Mesenchymal stem cell (in vitro differentiated cells and primary cell): ENCODE results near the gene SYT17.

ENCODE experiments used
- DNase-seq: peaks from one replicate; pipeline ENCODE4 v3.0.0-alpha.2; 2013
- H2AFZ ChIP-seq: one replicate; pipeline ENCODE4 v1.6.1; 2013; ENCODE audit warnings: low read depth, mild to moderate bottlenecking, control low read depth, inconsistent platforms, low read length, moderate library complexity
- H2AK5ac ChIP-seq: 2 replicates; pipeline ENCODE4 v1.6.1; 2013; ENCODE audit warnings: low read length, moderate library complexity, mild to moderate bottlenecking, inconsistent platforms; ENCODE audit not compliant: severe bottlenecking
- H2BK120ac ChIP-seq: one replicate; pipeline ENCODE4 v1.6.1; 2013; ENCODE audit warnings: low read depth, mild to moderate bottlenecking, inconsistent platforms, low read length, moderate library complexity
- H2BK12ac ChIP-seq, 2 experiments: one replicate each; pipeline ENCODE4 v1.6.1; 2013; ENCODE audit warnings: inconsistent platforms in 2 of 2, low read length in 2 of 2, mild to moderate bottlenecking in 2 of 2, moderate library complexity in 2 of 2, control low read depth in 1 of 2
- H2BK15ac ChIP-seq: one replicate; pipeline ENCODE4 v1.6.1; 2013; ENCODE audit warnings: mild to moderate bottlenecking, low read depth, inconsistent platforms; ENCODE audit not compliant: poor library complexity, severe bottlenecking
- H2BK5ac ChIP-seq: 2 replicates; pipeline ENCODE4 v1.6.1; 2013; ENCODE audit warnings: low read depth, mild to moderate bottlenecking, low read length, control low read depth, inconsistent platforms; ENCODE audit not compliant: poor library complexity, severe bottlenecking
- H3K14ac ChIP-seq, 2 experiments: one replicate each; pipeline ENCODE4 v1.6.1; 2013; ENCODE audit warnings: inconsistent platforms in 2 of 2, low read length in 2 of 2, control low read depth in 1 of 2, mild to moderate bottlenecking in 1 of 2, moderate library complexity in 1 of 2
- H3K18ac ChIP-seq, 2 experiments: one replicate each; pipeline ENCODE4 v1.6.1; 2013; ENCODE audit warnings: inconsistent platforms in 2 of 2, low read length in 2 of 2, control low read depth in 1 of 2, low read depth in 1 of 2, mild to moderate bottlenecking in 1 of 2
- H3K23ac ChIP-seq, 2 experiments: one replicate each; pipeline ENCODE4 v1.6.1; 2013; ENCODE audit warnings: inconsistent platforms in 2 of 2, low read length in 2 of 2, mild to moderate bottlenecking in 2 of 2, moderate library complexity in 2 of 2, control low read depth in 1 of 2
- H3K27ac ChIP-seq: 2 replicates; pipeline ENCODE4 v1.5.1; 2013; ENCODE audit warnings: mild to moderate bottlenecking, moderate library complexity, low read length, control low read depth, inconsistent platforms; ENCODE audit not compliant: poor library complexity, severe bottlenecking
- H3K27me3 ChIP-seq, 2 experiments: 2 replicates each; pipeline versions ENCODE4 v1.6.1 to v1.7.0; 2013; ENCODE audit warnings: low read length in 2 of 2, mild to moderate bottlenecking in 2 of 2, moderate library complexity in 2 of 2, control low read depth in 1 of 2, inconsistent platforms in 1 of 2; ENCODE audit not compliant: control insufficient read depth in 1 of 2, insufficient read depth in 1 of 2
- H3K36me3 ChIP-seq, 2 experiments: 2 replicates each; pipeline versions ENCODE4 v1.6.1 to v1.7.0; 2013; ENCODE audit warnings: low read length in 2 of 2, control low read depth in 1 of 2, inconsistent platforms in 1 of 2, low read depth in 1 of 2, mild to moderate bottlenecking in 1 of 2; ENCODE audit not compliant: insufficient read depth in 2 of 2, control insufficient read depth in 1 of 2
- H3K4ac ChIP-seq, 2 experiments: one replicate each; pipeline ENCODE4 v1.6.1; 2013; ENCODE audit warnings: inconsistent platforms in 2 of 2, low read length in 2 of 2, mild to moderate bottlenecking in 2 of 2, moderate library complexity in 2 of 2, control low read depth in 1 of 2, low read depth in 1 of 2
- H3K4me1 ChIP-seq: 2 replicates; pipeline ENCODE4 v1.6.1; 2013; ENCODE audit warnings: low read depth, low read length, control low read depth; ENCODE audit not compliant: control insufficient read depth, insufficient read depth
- H3K4me2 ChIP-seq: 2 replicates; pipeline ENCODE4 v1.6.1; 2013; ENCODE audit warnings: low read length, mild to moderate bottlenecking, inconsistent platforms; ENCODE audit not compliant: poor library complexity, severe bottlenecking
- H3K4me3 ChIP-seq, 2 experiments: 2 replicates each; pipeline versions ENCODE4 v1.5.1 to v1.7.0; 2013; ENCODE audit warnings: low read length in 2 of 2, mild to moderate bottlenecking in 2 of 2, control low read depth in 1 of 2, low read depth in 1 of 2; ENCODE audit not compliant: insufficient read depth in 1 of 2
- H3K79me1 ChIP-seq: replicated peaks from 2 replicates; pipeline ENCODE4 v1.6.1; 2013; ENCODE audit warnings: mild to moderate bottlenecking, control low read depth, low read length, inconsistent platforms; ENCODE audit not compliant: poor library complexity, severe bottlenecking
- H3K9ac ChIP-seq: 2 replicates; pipeline ENCODE4 v1.7.0; 2013; ENCODE audit warnings: mild to moderate bottlenecking, low read length, moderate library complexity
- H3K9me3 ChIP-seq: 2 replicates; pipeline ENCODE4 v1.7.0; 2013; ENCODE audit warnings: mild to moderate bottlenecking, low read length; ENCODE audit not compliant: control insufficient read depth
- H4K8ac ChIP-seq: one replicate; pipeline ENCODE4 v1.6.1; 2013; ENCODE audit warnings: inconsistent platforms, mild to moderate bottlenecking, low read length, moderate library complexity
- H4K91ac ChIP-seq: one replicate; pipeline ENCODE4 v1.6.1; 2013; ENCODE audit warnings: mild to moderate bottlenecking, low read length, inconsistent platforms
- WGBS: methylation state at CpG from one replicate; pipeline ENCODE4 v1.1.7; 2013; ENCODE audit warnings: mixed read lengths; 5-methylcytosine and 5-hydroxymethylcytosine counted together

The SYT17 gene

DNA sequence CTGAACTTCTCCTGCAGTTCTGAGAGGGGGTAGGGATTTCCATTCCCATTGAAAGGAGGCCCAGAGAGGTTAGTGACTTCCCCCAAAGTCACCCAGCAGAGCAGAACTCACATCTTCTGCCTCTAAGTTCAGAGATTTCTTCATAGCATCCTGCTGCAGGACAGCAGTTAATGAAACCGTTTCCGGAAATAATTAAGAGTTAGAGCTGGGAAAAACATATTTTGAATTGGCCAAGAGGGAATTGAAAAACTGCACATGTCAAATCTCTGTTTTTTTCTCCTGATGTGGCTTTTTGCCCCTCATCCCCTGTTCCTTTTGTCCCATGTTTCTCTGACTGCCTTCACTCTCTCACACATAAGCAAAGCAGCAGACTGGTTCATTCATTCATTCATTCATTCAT, 27.6 kb upstream of the SYT17 start:
- H3K9ac ChIP-seq: no peak overlapping the region

DNA sequence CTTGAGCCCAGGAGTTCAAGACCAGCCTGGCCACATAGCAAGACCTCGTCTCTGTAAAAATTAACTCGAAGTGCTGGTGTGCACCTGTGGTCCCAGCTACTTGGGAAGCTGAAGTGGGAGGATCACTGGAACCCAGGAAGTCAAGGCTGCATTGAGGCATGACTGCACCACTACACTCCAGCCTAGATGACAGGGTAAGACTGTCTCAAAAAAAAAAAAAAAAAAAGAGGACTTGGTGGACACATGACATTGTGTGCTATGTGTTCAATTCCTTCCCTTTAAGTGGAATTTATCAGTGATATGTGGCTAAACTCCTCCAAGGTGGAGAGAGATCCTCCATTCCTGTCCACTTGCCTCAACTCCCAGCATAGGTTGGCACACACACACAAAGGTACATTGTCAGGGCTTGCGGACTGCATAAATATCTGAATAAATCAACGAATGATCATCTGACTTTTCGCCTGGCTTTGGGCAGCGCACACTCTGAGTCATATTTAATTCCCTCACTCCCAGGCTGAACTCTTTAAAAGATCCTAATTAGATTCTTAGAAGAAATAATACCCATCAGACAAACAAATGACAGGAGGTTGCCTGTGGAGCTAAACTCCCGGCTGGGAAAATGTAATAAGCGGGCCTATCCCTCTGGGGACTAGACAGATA, 25.0 kb upstream of the SYT17 start:
- Histone ChIP-seq H3K23ac (no peak overlapping the region), H3K9me3 (no peaks in the 10 kb centered on the region), H3K4ac (no peak overlapping the region), H3K4me1 (peaks cover 2% of the 10 kb centered on the region), H3K27me3 (peaks cover 3 to 6% of the 10 kb centered on the region in 2 experiments), H2BK120ac (no peak overlapping the region), H3K18ac (no peak overlapping the region), H2BK12ac (no peak overlapping the region), H3K27ac (no peak overlapping the region), H3K4me2 (peak overlapping the region; percentile 16), H2AK5ac (no peak overlapping the region), H3K14ac (no peak overlapping the region), H2BK15ac (no peak overlapping the region), H3K79me1 (no peaks in the 10 kb centered on the region), H4K8ac (no peak overlapping the region), H3K4me3 (no peak overlapping the region), H3K9ac (no peak overlapping the region), H2BK5ac (no peak overlapping the region), H2AFZ (no peak overlapping the region), H3K36me3 (no peaks in the 10 kb centered on the region), H4K91ac (no peak overlapping the region)
- WGBS: 92% methylated on average over 8 of the region's 8 CpGs
- no peak for DNase-seq

More for the DNA sequence above, 27.6 kb upstream of the SYT17 start:
- Histone ChIP-seq H3K23ac (no peak overlapping the region), H3K79me1 (no peaks in the 10 kb centered on the region), H3K4me1 (peaks cover 13% of the 10 kb centered on the region), H2BK5ac (no peak overlapping the region), H3K27me3 (peaks cover 3 to 6% of the 10 kb centered on the region in 2 experiments), H2BK12ac (no peak overlapping the region), H2BK120ac (no peak overlapping the region), H3K4me2 (no peak overlapping the region), H3K4me3 (no peak overlapping the region), H3K18ac (peak overlapping the region in 1 of 2 experiments; percentile 4), H4K8ac (peak overlapping the region; percentile 2), H3K14ac (no peak overlapping the region), H2AFZ (no peak overlapping the region), H2AK5ac (no peak overlapping the region), H2BK15ac (no peak overlapping the region), H4K91ac (no peak overlapping the region), H3K36me3 (no peaks in the 10 kb centered on the region), H3K9me3 (no peaks in the 10 kb centered on the region), H3K27ac (no peak overlapping the region), H3K4ac (no peak overlapping the region)
- DNase-seq: no peak
- WGBS: no CpG with 5 or more reads among the region's 2 CpGs

DNA sequence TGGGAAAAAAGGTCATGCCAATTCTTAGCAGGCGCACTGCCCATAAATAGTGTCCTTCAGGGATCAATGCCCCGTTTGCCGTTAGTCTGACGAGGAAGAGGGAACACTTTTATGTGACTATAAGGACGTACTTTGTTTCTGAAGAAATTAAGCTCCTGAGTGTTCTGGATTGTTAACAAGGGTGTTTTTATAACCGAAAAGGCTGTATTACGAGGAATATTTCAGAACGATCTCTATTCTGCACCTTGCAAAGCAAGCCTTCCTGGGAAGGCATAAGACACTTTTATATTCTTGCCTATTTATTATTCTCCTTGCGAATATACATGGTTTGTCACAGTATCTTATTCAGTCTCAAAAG, 24.5 kb upstream of the SYT17 start:
- H2BK12ac ChIP-seq: no peak overlapping the region
- peaks cover 3 to 8% of the 10 kb centered on the region in 2 experiments for H3K27me3 ChIP-seq
- H3K9me3 ChIP-seq: no peaks in the 10 kb centered on the region
- H2BK15ac ChIP-seq: no peak overlapping the region
- H3K4me2 ChIP-seq: peak overlapping the region; percentile 16
- H3K14ac ChIP-seq: no peak overlapping the region
- WGBS: 97% methylated on average over 9 of the region's 9 CpGs
- H2BK5ac ChIP-seq: no peak overlapping the region
- no peak overlapping the region for H3K9ac ChIP-seq
- H3K36me3 ChIP-seq: no peaks in the 10 kb centered on the region
- no peak overlapping the region for H3K4ac ChIP-seq
- no peak overlapping the region for H3K4me3 ChIP-seq
- no peak overlapping the region for H2AFZ ChIP-seq
- H4K91ac ChIP-seq: no peak overlapping the region
- no peaks in the 10 kb centered on the region for H3K79me1 ChIP-seq
- no peak overlapping the region for H2AK5ac ChIP-seq
- H2BK120ac ChIP-seq: no peak overlapping the region
- no peak overlapping the region for H3K27ac ChIP-seq
- H4K8ac ChIP-seq: no peak overlapping the region
- H3K23ac ChIP-seq: no peak overlapping the region
- no peak overlapping the region for H3K18ac ChIP-seq
- H3K4me1 ChIP-seq: peaks cover under 1% of the 10 kb centered on the region
- DNase-seq: no peak

DNA sequence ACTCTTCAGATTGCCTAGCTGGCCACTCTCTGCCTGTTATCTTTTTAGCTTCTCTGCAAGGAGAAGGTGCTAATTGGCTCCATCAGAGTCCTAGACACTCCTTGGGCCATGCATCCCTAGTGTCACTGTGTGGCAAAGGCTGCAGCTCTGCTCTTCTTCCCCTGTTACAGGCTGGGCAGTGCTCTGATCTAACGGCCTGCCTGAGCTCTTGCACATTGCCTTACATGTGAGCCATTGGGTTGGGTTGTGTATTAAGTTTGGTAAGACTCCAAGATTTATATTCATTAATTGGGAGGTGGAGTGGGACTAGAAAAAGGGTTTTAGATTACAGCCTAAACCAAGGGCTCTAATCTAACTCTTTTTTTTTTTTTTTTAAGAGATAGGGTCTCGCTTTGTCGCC, 23.0 kb upstream of the SYT17 start:
- Histone ChIP-seq H2BK15ac (no peak overlapping the region), H3K4ac (no peak overlapping the region), H2BK120ac (no peak overlapping the region), H3K36me3 (no peaks in the 10 kb centered on the region), H3K9ac (no peak overlapping the region), H2AK5ac (no peak overlapping the region), H4K8ac (no peak overlapping the region), H3K23ac (no peak overlapping the region), H3K4me2 (no peak overlapping the region), H2BK5ac (no peak overlapping the region), H3K4me3 (no peak overlapping the region), H3K9me3 (no peaks in the 10 kb centered on the region), H2BK12ac (no peak overlapping the region), H2AFZ (no peak overlapping the region), H3K18ac (no peak overlapping the region), H3K27ac (no peak overlapping the region), H3K4me1 (no peaks in the 10 kb centered on the region), H3K79me1 (no peaks in the 10 kb centered on the region), H4K91ac (no peak overlapping the region), H3K14ac (peak overlapping the region in 1 of 2 experiments; percentile 75), H3K27me3 (peaks cover 4 to 15% of the 10 kb centered on the region in 2 experiments)
- DNase-seq: no peak
- 73% methylated on average over 2 of the region's 3 CpGs for WGBS
